22Rv1 (cell line): Measurements from ENCODE around the gene UNC45B.

ENCODE experiments used
- ZFX ChIP-seq: fragments of 450-650 bp; IDR thresholded peaks from 2 replicates; pipeline ENCODE4 v1.6.1; 2017; ENCODE audit warnings: antibody characterized with exemption, borderline replicate concordance
- TF ChIP-seq, protein P1 (sequence below): fragments of 450-650 bp; IDR thresholded peaks from 2 replicates; pipeline ENCODE4 v1.5.1; 2017; ENCODE audit warnings: mild to moderate bottlenecking

DNA sequence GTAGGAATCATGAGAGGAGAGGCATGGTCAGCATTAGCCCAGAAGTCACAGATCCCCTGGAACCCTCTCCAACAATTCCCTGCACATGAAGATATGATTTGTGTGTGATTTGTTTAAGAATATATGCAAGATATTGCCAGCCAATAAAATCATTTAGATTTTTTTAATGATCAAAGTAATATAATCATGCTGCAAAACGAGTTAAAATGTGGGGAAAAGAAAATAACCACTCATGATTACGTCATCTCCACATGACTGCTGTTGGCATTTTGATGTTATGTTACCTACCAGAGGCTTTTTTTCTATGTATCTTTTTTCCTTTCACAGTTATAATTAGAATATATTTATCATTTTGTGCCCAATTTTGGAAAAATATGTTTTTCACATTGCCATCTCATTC lies 24.2 kb downstream of the UNC45B start:
- TF ChIP-seq, protein P1, sequence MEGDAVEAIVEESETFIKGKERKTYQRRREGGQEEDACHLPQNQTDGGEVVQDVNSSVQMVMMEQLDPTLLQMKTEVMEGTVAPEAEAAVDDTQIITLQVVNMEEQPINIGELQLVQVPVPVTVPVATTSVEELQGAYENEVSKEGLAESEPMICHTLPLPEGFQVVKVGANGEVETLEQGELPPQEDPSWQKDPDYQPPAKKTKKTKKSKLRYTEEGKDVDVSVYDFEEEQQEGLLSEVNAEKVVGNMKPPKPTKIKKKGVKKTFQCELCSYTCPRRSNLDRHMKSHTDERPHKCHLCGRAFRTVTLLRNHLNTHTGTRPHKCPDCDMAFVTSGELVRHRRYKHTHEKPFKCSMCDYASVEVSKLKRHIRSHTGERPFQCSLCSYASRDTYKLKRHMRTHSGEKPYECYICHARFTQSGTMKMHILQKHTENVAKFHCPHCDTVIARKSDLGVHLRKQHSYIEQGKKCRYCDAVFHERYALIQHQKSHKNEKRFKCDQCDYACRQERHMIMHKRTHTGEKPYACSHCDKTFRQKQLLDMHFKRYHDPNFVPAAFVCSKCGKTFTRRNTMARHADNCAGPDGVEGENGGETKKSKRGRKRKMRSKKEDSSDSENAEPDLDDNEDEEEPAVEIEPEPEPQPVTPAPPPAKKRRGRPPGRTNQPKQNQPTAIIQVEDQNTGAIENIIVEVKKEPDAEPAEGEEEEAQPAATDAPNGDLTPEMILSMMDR, result no peak
- TF ChIP-seq ZFX, result no peak
